Fibroblast of lung (primary cell): Measurements from ENCODE around the gene RUBCN. TPM values are rescaled to one million over a fixed set of nuclear protein-coding genes. Genes with fewer than 3 reads are reported as not detected.
"Not testable (repeated sequence)": the region's sequence is repeated elsewhere in the genome, so short reads cannot be mapped to it uniquely, and the experiment has no call there.

ENCODE experiments used
- DNase-seq, 2 donors: peaks; one replicate each; pipeline versions ENCODE4 v3.0.0 to v3.0.0-alpha.2; 2010; ENCODE audit warnings: low read depth in 2 of 2
- H2AFZ ChIP-seq: 2 replicates; pipeline ENCODE4 v1.5.1; 2012; ENCODE audit warnings: low read length, control low read depth, inconsistent platforms
- H3K27ac ChIP-seq: 2 replicates; pipeline ENCODE4 v1.5.1; 2011; ENCODE audit warnings: low read length, control low read depth; ENCODE audit not compliant: insufficient read depth
- H3K27me3 ChIP-seq: 2 replicates; pipeline ENCODE4 v1.5.1; 2011; ENCODE audit warnings: mild to moderate bottlenecking, low read length; ENCODE audit not compliant: control insufficient read depth, insufficient read depth
- H3K36me3 ChIP-seq: 2 replicates; pipeline ENCODE4 v1.5.1; 2011; ENCODE audit warnings: low read length; ENCODE audit not compliant: control insufficient read depth, insufficient read depth
- H3K4me1 ChIP-seq: 2 replicates; pipeline ENCODE4 v1.5.1; 2011; ENCODE audit warnings: low read length; ENCODE audit not compliant: control insufficient read depth, insufficient read depth; ENCODE audit errors: extremely low read depth
- H3K4me2 ChIP-seq: 2 replicates; pipeline ENCODE4 v1.5.1; 2011; ENCODE audit warnings: low read length, control low read depth; ENCODE audit not compliant: insufficient read depth; ENCODE audit errors: extremely low read depth
- H3K4me3 ChIP-seq, 4 experiments: fragments of 200-600 bp in 1 of 4; sonication (generic) in 1 of 4; replicated peaks in 1 of 4; 2 replicates each; pipeline ENCODE4 v1.5.1; 2011 to 2016; ENCODE audit warnings: low read length in 4 of 4, low read depth in 3 of 4, mild to moderate bottlenecking in 3 of 4, control low read depth in 2 of 4, inconsistent platforms in 1 of 4, mixed read lengths in 1 of 4; ENCODE audit not compliant: insufficient read depth in 1 of 4; ENCODE audit errors: control extremely low read depth in 1 of 4
- H3K79me2 ChIP-seq: 2 replicates; pipeline ENCODE4 v1.5.1; 2012; ENCODE audit warnings: mild to moderate bottlenecking, low read length, inconsistent platforms; ENCODE audit not compliant: control insufficient read depth, insufficient read depth
- H3K9ac ChIP-seq: 2 replicates; pipeline ENCODE4 v1.5.1; 2011; ENCODE audit warnings: mild to moderate bottlenecking, low read length, control low read depth; ENCODE audit not compliant: insufficient read depth
- H3K9me3 ChIP-seq: 2 replicates; pipeline ENCODE4 v1.5.1; 2012; ENCODE audit warnings: low read depth, low read length; ENCODE audit not compliant: control insufficient read depth, insufficient read depth
- H4K20me1 ChIP-seq: 2 replicates; pipeline ENCODE4 v1.5.1; 2011; ENCODE audit warnings: low read length; ENCODE audit not compliant: control insufficient read depth, insufficient read depth; ENCODE audit errors: extremely low read depth
- polyA plus RNA-seq, 2 donors: library from polyadenylated mRNA; depleted of rRNA in 1 of 2; stranded (reverse) in 1 of 2; unstranded in 1 of 2; fragments of >200 nt; gene quantifications; 2 replicates each; pipeline ENCODE4 v1.2.1, GENCODE V29; 2011 to 2012; ENCODE audit warnings: missing spikeins in 1 of 2
- total RNA-seq: library from RNA; depleted of rRNA; stranded (reverse); fragments of >200 nt; gene quantifications from 2 replicates; pipeline ENCODE4 v1.2.1, GENCODE V29; 2014
- TF ChIP-seq, protein P1 (sequence below), 2 donors: IDR thresholded peaks in 1 of 2; conservative IDR thresholded peaks in 1 of 2; 1 replicate in 1 of 2; 2 replicates in 1 of 2; pipeline ENCODE4 v1.5.1; 2011 to 2012; ENCODE audit warnings: low read length in 2 of 2, control low read depth in 1 of 2, inconsistent platforms in 1 of 2, low read depth in 1 of 2, mild to moderate bottlenecking in 1 of 2

Gene RUBCN
- total and polyA plus RNA-seq, 2 donors (not counting 1 experiment from before 2014, with no cell fraction given) = 13.0 to 15.2 TPM

DNA sequence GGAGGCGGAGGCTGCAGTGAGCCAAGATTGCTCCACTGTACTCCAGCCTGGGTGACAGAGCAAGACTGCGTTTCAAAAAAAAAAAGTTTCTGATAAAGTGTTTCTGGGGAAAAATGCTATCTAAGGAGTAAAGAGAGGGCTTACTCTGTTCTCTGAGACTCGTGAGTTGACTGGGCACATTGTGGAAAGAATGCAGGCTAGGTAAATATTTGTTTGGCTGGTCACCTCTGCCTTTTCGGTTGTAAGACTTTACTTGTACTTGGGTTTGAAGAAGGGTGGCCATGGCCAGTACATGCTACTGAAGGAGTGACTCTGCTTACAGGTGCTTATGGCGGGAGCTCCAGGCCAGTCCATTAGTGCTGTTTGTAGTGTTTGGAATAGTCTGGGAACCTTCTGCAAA, 68.7 kb downstream of the RUBCN start:
- H3K36me3 ChIP-seq = no peaks in the 10 kb centered on the region
- H3K4me2 ChIP-seq = no peak overlapping the region
- no peaks in the 10 kb centered on the region for H3K27me3 ChIP-seq
- H3K4me1 ChIP-seq = no peaks in the 10 kb centered on the region
- H3K79me2 ChIP-seq = no peaks in the 10 kb centered on the region
- no peaks in the 10 kb centered on the region for H4K20me1 ChIP-seq
- DNase-seq = no peak
- TF ChIP-seq, protein P1, sequence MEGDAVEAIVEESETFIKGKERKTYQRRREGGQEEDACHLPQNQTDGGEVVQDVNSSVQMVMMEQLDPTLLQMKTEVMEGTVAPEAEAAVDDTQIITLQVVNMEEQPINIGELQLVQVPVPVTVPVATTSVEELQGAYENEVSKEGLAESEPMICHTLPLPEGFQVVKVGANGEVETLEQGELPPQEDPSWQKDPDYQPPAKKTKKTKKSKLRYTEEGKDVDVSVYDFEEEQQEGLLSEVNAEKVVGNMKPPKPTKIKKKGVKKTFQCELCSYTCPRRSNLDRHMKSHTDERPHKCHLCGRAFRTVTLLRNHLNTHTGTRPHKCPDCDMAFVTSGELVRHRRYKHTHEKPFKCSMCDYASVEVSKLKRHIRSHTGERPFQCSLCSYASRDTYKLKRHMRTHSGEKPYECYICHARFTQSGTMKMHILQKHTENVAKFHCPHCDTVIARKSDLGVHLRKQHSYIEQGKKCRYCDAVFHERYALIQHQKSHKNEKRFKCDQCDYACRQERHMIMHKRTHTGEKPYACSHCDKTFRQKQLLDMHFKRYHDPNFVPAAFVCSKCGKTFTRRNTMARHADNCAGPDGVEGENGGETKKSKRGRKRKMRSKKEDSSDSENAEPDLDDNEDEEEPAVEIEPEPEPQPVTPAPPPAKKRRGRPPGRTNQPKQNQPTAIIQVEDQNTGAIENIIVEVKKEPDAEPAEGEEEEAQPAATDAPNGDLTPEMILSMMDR (conservative IDR thresholded peaks at IDR 0.05 in 1 of 2, IDR thresholded peaks at IDR 0.05 in 1 of 2; ENCODE audit: low read depth in 1 of 2, low read length in 2 of 2) = no peak
- H2AFZ ChIP-seq = no peak overlapping the region
- H3K4me3 ChIP-seq = no peak overlapping the region
- no peaks in the 10 kb centered on the region for H3K9me3 ChIP-seq
- no peak overlapping the region for H3K9ac ChIP-seq
- no peak overlapping the region for H3K27ac ChIP-seq

DNA sequence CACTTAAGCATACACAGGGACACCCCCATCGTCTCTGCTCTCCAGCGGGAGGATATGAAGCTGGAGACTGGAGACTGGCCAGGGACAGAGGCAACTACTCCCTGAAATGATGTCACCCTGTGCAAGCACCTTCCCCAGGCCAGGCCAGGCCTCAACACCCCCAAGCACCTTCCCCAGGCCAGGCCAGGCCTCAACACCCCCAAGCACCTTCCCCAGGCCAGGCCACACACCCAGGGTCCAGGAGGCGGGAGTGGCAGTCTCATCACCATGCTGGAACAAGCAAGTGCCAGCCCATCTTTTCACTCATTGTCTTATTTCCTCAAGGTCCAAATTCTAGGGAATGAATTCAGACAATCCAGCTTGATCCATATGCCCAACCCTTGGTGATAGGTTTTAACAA, 69.4 kb downstream of the RUBCN start:
- H3K27me3 ChIP-seq, DNase-seq, H3K4me2 ChIP-seq, H3K79me2 ChIP-seq, H3K9me3 ChIP-seq, H3K27ac ChIP-seq, H3K9ac ChIP-seq, H3K36me3 ChIP-seq, H2AFZ ChIP-seq, H3K4me1 ChIP-seq, H3K4me3 ChIP-seq, H4K20me1 ChIP-seq: not testable (repeated sequence)

DNA sequence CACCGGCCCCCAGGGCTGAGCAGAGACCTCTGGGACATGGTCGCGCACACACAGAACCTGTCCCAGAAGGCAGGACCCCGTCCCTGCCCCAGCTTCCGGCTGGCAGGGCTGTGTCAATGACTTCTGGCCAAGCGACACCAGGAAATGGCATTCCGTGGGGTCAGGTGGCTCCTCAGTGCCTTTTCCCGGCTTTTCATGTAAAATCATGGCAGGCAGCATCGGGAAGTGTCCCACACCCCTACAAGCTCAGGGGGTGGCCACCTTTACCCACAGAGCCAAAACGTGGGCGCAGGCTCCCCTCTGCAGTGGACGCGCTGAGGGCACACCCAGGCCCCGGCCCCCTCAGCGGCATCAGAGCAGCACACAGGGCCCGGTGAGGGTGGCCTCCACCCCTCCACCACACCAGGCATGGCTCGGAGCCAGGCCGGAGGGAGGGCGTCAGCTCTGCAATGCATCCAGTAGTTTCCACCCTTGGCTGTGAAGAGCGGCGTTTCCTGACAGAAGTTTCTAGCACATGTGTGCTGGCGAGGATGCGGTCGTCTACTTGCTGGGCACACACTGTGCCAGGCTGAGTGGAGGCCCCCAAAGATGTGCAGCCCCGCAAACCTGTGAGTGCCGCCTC, 70.4 kb downstream of the RUBCN start:
- H3K4me2 ChIP-seq, H2AFZ ChIP-seq, H3K9ac ChIP-seq, H3K27ac ChIP-seq, H4K20me1 ChIP-seq, H3K36me3 ChIP-seq, H3K4me1 ChIP-seq, H3K27me3 ChIP-seq, H3K4me3 ChIP-seq, DNase-seq, H3K79me2 ChIP-seq, H3K9me3 ChIP-seq: not testable (repeated sequence)

DNA sequence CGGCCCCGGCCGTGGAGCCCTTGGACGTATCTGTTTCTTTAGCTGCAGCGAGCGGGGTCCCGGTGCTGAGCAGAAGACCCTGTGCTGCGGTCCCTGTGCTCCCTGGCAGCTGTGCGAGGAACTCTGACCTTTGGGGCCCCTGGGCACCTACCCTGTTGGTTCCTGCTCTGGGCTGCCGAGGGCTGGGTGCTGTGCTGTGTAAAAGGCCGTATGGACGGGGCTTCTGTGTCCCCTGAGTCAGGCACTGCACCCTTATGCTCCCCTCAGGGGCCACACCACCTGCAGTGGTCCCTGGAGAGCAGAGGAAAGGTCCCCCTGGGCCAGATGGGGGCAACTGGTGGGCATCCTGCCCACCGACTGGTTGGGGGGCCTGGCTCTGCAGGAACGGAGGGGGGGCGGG, 71.2 kb downstream of the RUBCN start:
- H3K27me3 ChIP-seq, H4K20me1 ChIP-seq, DNase-seq, H3K36me3 ChIP-seq, H3K79me2 ChIP-seq, H3K27ac ChIP-seq, H3K9me3 ChIP-seq, H3K9ac ChIP-seq, H3K4me3 ChIP-seq, H3K4me2 ChIP-seq, H3K4me1 ChIP-seq, H2AFZ ChIP-seq: not testable (repeated sequence)

DNA sequence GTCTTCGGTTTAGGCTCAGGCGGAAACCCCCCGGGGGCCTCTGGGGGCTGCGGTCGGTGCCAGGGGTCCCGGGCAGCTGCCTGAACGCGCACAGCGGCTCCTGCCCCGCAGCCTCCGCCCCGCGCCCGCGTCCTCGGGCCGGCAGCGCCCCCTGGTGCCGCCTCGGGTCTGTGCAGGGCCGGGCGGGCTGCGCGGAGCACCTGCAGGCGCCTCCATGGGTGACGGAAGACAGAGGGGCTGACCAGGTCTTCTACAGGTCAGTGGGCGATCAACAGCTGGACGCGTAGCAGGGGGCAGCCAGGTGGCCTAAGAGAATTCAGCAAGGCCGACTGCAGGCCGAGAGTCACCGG, 71.6 kb downstream of the RUBCN start:
- H3K27me3 ChIP-seq, H2AFZ ChIP-seq, H3K4me1 ChIP-seq, H3K9me3 ChIP-seq, H4K20me1 ChIP-seq, H3K36me3 ChIP-seq, H3K79me2 ChIP-seq, H3K4me3 ChIP-seq, H3K27ac ChIP-seq, H3K9ac ChIP-seq, DNase-seq: not testable (repeated sequence)
- peak overlapping the region; percentile 51 for H3K4me2 ChIP-seq

DNA sequence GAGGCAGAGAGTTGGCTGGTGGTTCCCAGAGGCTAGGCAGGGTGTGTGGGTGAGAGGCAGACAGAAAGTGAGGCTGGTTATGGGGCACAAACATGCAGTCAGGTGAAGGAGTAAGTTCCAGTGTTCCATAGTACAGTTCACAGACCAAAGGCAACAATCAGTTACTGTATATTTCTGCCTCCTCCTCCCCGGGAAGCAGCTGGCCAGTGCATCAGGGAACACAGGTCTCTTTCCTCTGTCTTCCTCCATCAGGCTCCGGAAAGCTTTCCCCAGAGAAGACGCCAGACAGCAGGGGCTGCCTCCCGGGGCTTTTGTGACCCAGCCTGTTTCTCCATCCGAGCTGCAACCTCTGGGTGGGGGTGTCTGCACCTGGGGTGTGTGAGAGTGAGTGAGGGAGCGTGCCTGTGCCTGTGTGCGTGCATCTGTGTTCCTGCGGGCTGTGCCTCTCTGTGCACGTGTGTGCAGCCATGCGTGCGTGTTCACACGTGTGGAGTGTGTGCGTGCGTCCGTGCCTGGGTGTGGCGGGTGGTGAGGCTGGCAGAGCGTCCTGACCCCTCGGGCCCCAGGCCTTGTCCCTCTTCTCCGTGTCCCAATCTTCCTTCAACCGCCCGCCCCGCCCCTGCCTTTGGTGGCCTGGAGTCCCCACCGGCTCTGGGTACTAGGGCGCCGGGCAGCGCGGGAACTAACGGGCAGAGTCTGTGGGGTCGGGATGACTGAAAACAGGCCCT, 72.1 kb downstream of the RUBCN start:
- not testable (repeated sequence) for H4K20me1 ChIP-seq, H3K4me1 ChIP-seq, H3K36me3 ChIP-seq, H3K27ac ChIP-seq, H3K79me2 ChIP-seq, H3K27me3 ChIP-seq, H2AFZ ChIP-seq, DNase-seq, H3K9me3 ChIP-seq, H3K9ac ChIP-seq
- H3K4me3 ChIP-seq = peak overlapping the region in 1 of 4 experiments; percentile 22
- H3K4me2 ChIP-seq = peak overlapping the region; percentile 51
